ENCODE results near the gene ITFG1. TPM values are rescaled to one million over a fixed set of nuclear protein-coding genes. Genes with fewer than 3 reads are reported as not detected.

Gene ITFG1
- total and polyA plus RNA-seq, 2 of the 13 experiments (the other 11 are each of a cell fraction or from before 2014, with no cell fraction given), result 74.5 to 150 TPM

DNA sequence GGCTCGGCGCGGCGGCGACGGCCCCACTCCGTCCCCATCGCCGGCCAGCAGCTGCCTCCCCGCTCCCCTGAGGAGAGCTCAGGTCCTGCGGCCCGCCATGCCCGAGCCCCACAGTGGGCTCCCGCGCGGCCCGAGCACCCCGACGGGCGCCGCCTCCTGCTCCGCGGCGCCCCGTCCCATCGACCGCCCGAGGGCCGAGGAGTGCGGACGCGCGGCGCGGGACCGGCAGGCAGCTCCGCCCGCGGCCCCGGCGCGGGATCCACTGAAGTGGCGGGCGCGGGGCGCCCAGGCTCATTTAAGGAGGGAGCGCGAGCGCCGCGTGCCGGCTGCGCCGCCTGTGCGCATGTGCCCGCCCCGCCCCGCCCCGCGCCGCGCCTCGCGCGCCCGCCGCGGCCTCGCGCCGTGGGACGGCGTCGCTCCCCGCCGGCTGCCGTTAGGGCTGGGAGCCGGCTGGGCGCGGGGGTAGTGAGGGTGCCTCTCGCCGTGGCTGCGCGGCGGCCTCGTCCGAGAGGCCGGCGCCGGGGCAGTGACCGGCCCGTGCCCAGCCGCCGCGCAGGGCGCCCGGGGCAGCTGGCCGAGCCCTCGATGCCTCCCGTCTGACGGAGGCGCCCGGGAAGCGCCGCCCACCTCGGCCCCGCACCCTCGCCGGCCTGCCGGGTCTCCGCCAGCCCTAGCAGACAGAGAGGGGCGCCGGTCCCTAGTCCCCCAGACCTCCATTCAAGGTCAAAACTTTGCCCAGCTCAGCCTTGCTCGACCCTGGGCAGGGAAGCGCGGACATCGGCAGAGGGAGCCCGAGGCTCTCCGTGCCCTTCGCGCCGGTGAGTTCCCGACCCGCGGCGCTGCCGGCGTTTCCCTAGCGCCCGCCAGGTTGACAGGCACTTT, 316.9 kb downstream of the ITFG1 start, which contains the start of gene NETO2 (continued):
- TF ChIP-seq, protein P1, sequence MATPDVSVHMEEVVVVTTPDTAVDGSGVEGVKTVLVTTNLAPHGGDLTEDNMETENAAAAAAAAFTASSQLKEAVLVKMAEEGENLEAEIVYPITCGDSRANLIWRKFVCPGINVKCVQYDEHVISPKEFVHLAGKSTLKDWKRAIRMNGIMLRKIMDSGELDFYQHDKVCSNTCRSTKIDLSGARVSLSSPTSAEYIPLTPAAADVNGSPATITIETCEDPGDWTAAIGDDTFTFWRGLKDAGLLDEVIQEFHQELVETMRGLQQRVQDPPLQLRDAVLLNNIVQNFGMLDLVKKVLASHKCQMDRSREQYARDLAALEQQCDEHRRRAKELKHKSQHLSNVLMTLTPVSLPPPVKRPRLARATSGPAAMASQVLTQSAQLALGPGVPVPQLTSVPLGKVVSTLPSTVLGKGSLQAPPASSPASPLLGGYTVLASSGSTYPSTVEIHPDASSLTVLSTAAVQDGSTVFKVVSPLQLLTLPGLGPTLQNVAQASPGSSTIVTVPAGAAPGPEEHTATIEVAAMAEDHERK (CRISPR knock-in tag; IDR thresholded peaks at IDR 0.05; ENCODE audit: low read depth), result no peak
- no peak for TF ChIP-seq SALL2 (CRISPR knock-in tag; IDR thresholded peaks at IDR 0.05)
- TF ChIP-seq, protein P2, sequence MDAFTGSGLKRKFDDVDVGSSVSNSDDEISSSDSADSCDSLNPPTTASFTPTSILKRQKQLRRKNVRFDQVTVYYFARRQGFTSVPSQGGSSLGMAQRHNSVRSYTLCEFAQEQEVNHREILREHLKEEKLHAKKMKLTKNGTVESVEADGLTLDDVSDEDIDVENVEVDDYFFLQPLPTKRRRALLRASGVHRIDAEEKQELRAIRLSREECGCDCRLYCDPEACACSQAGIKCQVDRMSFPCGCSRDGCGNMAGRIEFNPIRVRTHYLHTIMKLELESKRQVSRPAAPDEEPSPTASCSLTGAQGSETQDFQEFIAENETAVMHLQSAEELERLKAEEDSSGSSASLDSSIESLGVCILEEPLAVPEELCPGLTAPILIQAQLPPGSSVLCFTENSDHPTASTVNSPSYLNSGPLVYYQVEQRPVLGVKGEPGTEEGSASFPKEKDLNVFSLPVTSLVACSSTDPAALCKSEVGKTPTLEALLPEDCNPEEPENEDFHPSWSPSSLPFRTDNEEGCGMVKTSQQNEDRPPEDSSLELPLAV (CRISPR knock-in tag; conservative IDR thresholded peaks at IDR 0.05; ENCODE audit: low read depth), result no peak
- TF ChIP-seq SP4 (CRISPR knock-in tag; IDR thresholded peaks at IDR 0.05), result no peak
- peak; percentile 40 for TF ChIP-seq MEIS1 (CRISPR knock-in tag; IDR thresholded peaks at IDR 0.05; ENCODE audit: borderline replicate concordance)
- TF ChIP-seq ZNF292 (CRISPR knock-in tag; IDR thresholded peaks at IDR 0.05; ENCODE audit: borderline replicate concordance, low read depth), result no peak
- no peak for TF ChIP-seq ZNF660 (CRISPR knock-in tag; IDR thresholded peaks at IDR 0.05; ENCODE audit: borderline replicate concordance, low read depth)
- TF ChIP-seq, protein P3, sequence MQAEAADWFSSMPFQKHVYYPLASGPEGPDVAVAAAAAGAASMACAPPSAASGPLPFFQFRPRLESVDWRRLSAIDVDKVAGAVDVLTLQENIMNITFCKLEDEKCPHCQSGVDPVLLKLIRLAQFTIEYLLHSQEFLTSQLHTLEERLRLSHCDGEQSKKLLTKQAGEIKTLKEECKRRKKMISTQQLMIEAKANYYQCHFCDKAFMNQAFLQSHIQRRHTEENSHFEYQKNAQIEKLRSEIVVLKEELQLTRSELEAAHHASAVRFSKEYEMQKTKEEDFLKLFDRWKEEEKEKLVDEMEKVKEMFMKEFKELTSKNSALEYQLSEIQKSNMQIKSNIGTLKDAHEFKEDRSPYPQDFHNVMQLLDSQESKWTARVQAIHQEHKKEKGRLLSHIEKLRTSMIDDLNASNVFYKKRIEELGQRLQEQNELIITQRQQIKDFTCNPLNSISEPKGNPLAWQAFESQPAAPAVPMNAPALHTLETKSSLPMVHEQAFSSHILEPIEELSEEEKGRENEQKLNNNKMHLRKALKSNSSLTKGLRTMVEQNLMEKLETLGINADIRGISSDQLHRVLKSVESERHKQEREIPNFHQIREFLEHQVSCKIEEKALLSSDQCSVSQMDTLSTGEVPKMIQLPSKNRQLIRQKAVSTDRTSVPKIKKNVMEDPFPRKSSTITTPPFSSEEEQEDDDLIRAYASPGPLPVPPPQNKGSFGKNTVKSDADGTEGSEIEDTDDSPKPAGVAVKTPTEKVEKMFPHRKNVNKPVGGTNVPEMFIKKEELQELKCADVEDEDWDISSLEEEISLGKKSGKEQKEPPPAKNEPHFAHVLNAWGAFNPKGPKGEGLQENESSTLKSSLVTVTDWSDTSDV (CRISPR knock-in tag; IDR thresholded peaks at IDR 0.05), result 0 out of 2 replicates have a peak, but pooled peaks have one; percentile 14
- no peak for TF ChIP-seq ZNF33A (CRISPR knock-in tag; IDR thresholded peaks at IDR 0.05; ENCODE audit: borderline replicate concordance)
- TF ChIP-seq XRCC5 (optimal IDR thresholded peaks at IDR 0.05; ENCODE audit: low read length), result peak; percentile 87
- TF ChIP-seq JUN (CRISPR knock-in tag; IDR thresholded peaks at IDR 0.05), result no peak
- no peak for TF ChIP-seq FLYWCH1 (CRISPR knock-in tag; IDR thresholded peaks at IDR 0.05)
- TF ChIP-seq, protein P4, sequence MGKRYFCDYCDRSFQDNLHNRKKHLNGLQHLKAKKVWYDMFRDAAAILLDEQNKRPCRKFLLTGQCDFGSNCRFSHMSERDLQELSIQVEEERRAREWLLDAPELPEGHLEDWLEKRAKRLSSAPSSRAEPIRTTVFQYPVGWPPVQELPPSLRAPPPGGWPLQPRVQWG (CRISPR knock-in tag; IDR thresholded peaks at IDR 0.05; ENCODE audit: borderline replicate concordance, low read depth), result no peak
- TF ChIP-seq, protein P5, sequence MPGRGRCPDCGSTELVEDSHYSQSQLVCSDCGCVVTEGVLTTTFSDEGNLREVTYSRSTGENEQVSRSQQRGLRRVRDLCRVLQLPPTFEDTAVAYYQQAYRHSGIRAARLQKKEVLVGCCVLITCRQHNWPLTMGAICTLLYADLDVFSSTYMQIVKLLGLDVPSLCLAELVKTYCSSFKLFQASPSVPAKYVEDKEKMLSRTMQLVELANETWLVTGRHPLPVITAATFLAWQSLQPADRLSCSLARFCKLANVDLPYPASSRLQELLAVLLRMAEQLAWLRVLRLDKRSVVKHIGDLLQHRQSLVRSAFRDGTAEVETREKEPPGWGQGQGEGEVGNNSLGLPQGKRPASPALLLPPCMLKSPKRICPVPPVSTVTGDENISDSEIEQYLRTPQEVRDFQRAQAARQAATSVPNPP (CRISPR knock-in tag; IDR thresholded peaks at IDR 0.05), result no peak
- no peak for TF ChIP-seq ZNF790 (CRISPR knock-in tag; IDR thresholded peaks at IDR 0.05; ENCODE audit: borderline replicate concordance)
- TF ChIP-seq ETV6 (CRISPR knock-in tag; conservative IDR thresholded peaks at IDR 0.05), result peak; percentile 55; the same call in 1 of the 2 replicates
- no peak for TF ChIP-seq SYNCRIP (IDR thresholded peaks at IDR 0.05; ENCODE audit: insufficient read depth, low read depth, low read length)
- no peak for TF ChIP-seq ZFP36L1 (CRISPR knock-in tag; IDR thresholded peaks at IDR 0.05)
- TF ChIP-seq POLR2A (IDR thresholded peaks at IDR 0.05; ENCODE audit: insufficient read depth in 1 of 2, low read depth in 2 of 2, low read length in 2 of 2), result no peak
- TF ChIP-seq ZNF460 (CRISPR knock-in tag; IDR thresholded peaks at IDR 0.05; ENCODE audit: borderline replicate concordance), result no peak
- no peak for TF ChIP-seq ZKSCAN1 (IDR thresholded peaks at IDR 0.05; ENCODE audit: low read length)
- peak; percentile 40; the same call in 1 of the 2 replicates for TF ChIP-seq ZNF792 (CRISPR knock-in tag; IDR thresholded peaks at IDR 0.05)

All from HepG2 (cell line).